ENCODE measurements around the gene PHPT1.
"Not testable (repeated sequence)": the region's sequence is repeated elsewhere in the genome, so short reads cannot be mapped to it uniquely, and the experiment has no call there.

Gene PHPT1

DNA sequence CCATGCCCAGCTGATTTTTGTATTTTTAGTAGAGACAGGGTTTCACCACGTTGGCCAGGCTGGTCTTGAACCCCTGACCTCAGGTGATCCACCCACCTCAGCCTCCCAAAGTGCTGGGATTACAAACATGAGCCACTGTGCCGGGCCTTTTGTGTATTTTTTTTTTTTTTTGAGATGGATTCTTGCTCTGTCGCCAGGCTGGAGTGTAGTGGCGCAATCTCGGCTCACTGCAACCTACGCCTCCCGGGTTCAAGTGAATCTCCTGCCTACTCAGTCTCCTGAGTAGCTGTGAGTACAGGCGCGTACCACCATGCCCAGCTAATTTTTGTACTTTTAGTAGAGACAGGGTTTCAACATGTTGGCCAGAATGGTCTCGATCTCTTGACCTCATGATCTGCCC, 34.5 kb downstream of the PHPT1 start:
- DNase-seq (ENCODE audit: low spot score); FAIRE-seq: not testable (repeated sequence)

- peak; percentile 97 for DNase-seq (ENCODE audit: low spot score)
- FAIRE-seq = no peak
Measured at GRCh38 chr9:136885950-136886578, 36.9 kb downstream of the PHPT1 start, which contains the start of gene TRAF2. Gene TRAF2, plus strand, starts transcription at chr9:136886516. Its CDS starts 12,225 bp downstream, at chr9:136898741.

- no peak for FAIRE-seq
- peak; percentile 11 for DNase-seq (ENCODE audit: low spot score)
Measured at GRCh38 chr9:136886610-136887597, 37.7 kb downstream of the PHPT1 start.

DNA sequence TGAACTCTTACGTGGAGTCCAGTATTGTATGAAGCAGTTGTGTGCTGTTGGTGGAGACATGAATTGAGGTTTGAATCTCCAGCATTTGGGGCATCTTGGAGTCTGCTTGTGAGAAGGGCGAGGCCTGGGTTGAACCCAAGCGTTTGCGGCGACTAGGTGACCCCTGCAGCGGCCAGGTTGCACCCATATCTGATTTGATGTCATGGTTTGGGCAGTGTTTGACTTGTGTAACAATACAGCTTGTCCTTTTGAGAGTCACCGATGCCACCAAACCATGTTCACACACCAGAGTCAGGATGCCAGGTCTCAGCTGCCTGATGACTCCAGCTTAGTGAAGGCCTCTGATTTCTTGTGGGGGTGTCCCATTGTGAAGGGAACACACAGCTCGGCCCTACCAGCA, 39.2 kb downstream of the PHPT1 start:
- DNase-seq (ENCODE audit: low spot score) (no peak), FAIRE-seq (no peak)

DNA sequence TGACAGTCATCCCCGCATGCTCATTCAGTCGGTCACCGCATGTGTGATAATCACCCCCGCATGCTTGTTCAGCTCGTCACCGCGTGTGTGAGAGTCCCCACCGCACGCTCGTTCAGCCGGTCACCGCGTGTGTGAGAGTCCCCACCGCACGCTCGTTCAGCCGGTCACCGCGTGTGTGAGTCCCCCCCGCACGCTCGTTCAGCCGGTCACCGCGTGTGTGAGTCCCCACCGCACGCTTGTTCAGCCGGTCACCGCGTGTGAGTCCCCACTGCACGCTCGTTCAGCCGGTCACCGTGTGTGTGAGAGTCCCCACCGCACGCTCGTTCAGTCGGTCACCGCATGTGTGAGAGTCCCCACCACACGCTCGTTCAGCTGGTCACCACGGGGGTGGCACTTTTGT, 40.6 kb downstream of the PHPT1 start:
- DNase-seq (ENCODE audit: low spot score) (no peak), FAIRE-seq (no peak)

DNA sequence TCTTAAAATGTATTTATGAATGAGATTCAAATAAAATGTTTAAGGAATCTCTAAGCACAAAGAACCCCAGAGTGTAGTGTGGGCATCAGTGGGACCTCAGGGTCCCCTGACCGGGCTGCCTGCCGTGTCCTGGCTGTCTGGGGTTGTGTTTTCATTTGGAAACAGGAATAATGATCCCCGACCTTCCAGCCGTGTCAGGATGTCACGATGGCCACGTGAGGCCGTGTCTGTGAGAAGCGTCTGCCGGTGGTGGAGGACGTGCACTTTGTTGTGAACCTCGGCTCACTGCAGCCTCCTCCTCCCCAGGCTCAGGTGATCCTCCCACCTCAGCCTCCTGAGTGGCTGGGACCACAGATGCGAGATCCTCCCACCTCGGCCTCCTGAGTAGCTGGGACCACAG, 41.5 kb downstream of the PHPT1 start:
- FAIRE-seq (no peak), DNase-seq (ENCODE audit: low spot score) (no peak)

DNA sequence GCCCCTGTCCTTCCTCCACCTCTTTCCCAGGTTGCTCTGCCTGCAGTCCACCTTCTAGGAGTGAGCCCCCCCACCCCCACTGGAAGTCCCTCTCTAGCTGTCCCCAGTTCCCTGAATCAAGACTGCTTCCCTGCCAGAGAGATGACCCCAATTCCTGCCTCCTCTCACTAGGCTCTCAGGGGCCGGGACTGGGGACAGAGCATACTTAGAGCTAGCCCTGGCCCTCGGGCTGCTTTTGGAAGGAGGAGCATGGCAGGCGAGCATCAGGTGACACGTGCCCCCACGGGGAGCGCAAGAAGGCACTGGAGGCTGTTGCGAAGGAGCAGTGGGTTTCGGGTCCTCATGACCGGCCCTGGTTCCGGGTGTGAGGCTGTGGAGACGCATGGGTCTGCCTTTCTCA, 46.8 kb downstream of the PHPT1 start:
- FAIRE-seq = no peak
- DNase-seq (ENCODE audit: low spot score) = no peak

- FAIRE-seq (no peak), DNase-seq (ENCODE audit: low spot score) (no peak)
Measured at GRCh38 chr9:136898483-136899100, 49.4 kb downstream of the PHPT1 start.

GRCh38 chr9:136899196-136899595, 50.0 kb downstream of the PHPT1 start:
- DNase-seq (ENCODE audit: low spot score) (no peak), FAIRE-seq (no peak)

GRCh38 chr9:136900556-136900955, 51.3 kb downstream of the PHPT1 start:
- FAIRE-seq = no peak
- DNase-seq (ENCODE audit: low spot score) = no peak
